Subcutaneous adipose tissue (tissue), 4 donors: ENCODE measurements around the gene FGF18. TPM values are rescaled to one million over a fixed set of nuclear protein-coding genes. Genes with fewer than 3 reads are reported as not detected.

Experiments used
- CTCF ChIP-seq: fragments of 450-650 bp; IDR thresholded peaks from one replicate; pipeline ENCODE4 v1.5.1; 2016; ENCODE audit warnings: low read depth, mild to moderate bottlenecking, control low read depth, antibody characterized with exemption, moderate library complexity
- total RNA-seq, 4 donors: library from RNA; depleted of rRNA; stranded (reverse); fragments of >200 nt; gene quantifications; one replicate each; pipeline ENCODE4 v1.1.0, GENCODE V29; 2016

FGF18 gene
- total RNA-seq, 4 donors from 2014 or later: 0.33 to 0.66 TPM; not detected in 2

- TF ChIP-seq CTCF: no peak
Measured at GRCh38 chr5:171481571-171482433, 62.4 kb downstream of the FGF18 start.

- TF ChIP-seq CTCF: no peak
Measured at GRCh38 chr5:171482434-171482730, 62.9 kb downstream of the FGF18 start.

GRCh38 chr5:171483551-171484135, 64.2 kb downstream of the FGF18 start:
- no peak for TF ChIP-seq CTCF

- TF ChIP-seq CTCF: no peak
Measured at GRCh38 chr5:171484460-171484899, 65.0 kb downstream of the FGF18 start.

GRCh38 chr5:171485668-171486067, 66.2 kb downstream of the FGF18 start:
- TF ChIP-seq CTCF: no peak

- TF ChIP-seq CTCF: no peak
Measured at GRCh38 chr5:171486613-171487012, 67.2 kb downstream of the FGF18 start.

- no peak for TF ChIP-seq CTCF
Measured at GRCh38 chr5:171488876-171489275, 69.4 kb downstream of the FGF18 start.
